Ectodermal cell (in vitro differentiated cells): Measurements from ENCODE around the gene ZP1.

Experiments
- H3K27ac ChIP-seq: 2 replicates; pipeline ENCODE4 v1.7.0; 2013; ENCODE audit warnings: mild to moderate bottlenecking, low read depth, low read length; ENCODE audit not compliant: insufficient read depth, poor library complexity, severe bottlenecking
- H3K27me3 ChIP-seq: 2 replicates; pipeline ENCODE4 v1.7.0; 2013; ENCODE audit warnings: mild to moderate bottlenecking, low read length; ENCODE audit not compliant: insufficient read depth, control insufficient read depth, poor library complexity, severe bottlenecking
- H3K36me3 ChIP-seq: one replicate; pipeline ENCODE4 v1.7.0; 2013; ENCODE audit warnings: low read length; ENCODE audit not compliant: control insufficient read depth, insufficient read depth
- H3K4me1 ChIP-seq: one replicate; pipeline ENCODE4 v1.7.0; 2013; ENCODE audit warnings: low read length; ENCODE audit not compliant: control insufficient read depth, insufficient read depth
- H3K4me3 ChIP-seq: 2 replicates; pipeline ENCODE4 v1.7.0; 2013; ENCODE audit warnings: low read depth, low read length, control low read depth; ENCODE audit not compliant: insufficient read depth
- H3K9me3 ChIP-seq: 2 replicates; pipeline ENCODE4 v1.7.0; 2013; ENCODE audit warnings: mild to moderate bottlenecking, low read length, moderate library complexity; ENCODE audit not compliant: control insufficient read depth
- WGBS, 2 experiments: methylation state at CpG; one replicate each; pipeline ENCODE4 v1.1.7; 2013; ENCODE audit warnings: missing lambda C conversion rate in 2 of 2; 5-methylcytosine and 5-hydroxymethylcytosine counted together

ZP1 gene

DNA sequence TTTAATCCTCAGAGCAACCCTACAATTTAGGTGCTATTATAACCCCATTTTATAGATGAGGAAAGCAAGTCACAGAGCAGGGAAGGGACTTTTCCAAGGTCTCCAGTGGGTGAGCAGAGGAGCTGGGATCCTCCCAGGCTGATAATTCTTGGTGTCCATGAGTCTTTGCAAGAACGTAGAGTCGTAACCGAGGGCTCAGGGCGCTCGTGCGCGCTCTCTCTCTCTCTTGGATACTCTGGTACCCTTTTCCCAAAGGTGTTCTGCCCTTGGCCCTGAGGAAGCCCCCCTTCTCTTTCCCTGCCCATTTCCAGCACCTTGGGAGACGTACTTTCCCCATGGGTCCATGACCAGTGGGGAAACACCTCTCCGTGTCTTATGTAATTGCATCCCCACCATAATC, 5.2 kb upstream of the ZP1 start:
- Histone ChIP-seq H3K9me3 (no peaks in the 10 kb centered on the region), H3K27ac (no peak overlapping the region), H3K36me3 (no peaks in the 10 kb centered on the region), H3K4me3 (no peak overlapping the region), H3K4me1 (no peaks in the 10 kb centered on the region), H3K27me3 (no peaks in the 10 kb centered on the region)
- WGBS, 2 experiments = 93% methylated on average over 9 of the region's 9 CpGs

- Histone ChIP-seq H3K4me1 (no peaks in the 10 kb centered on the region), H3K27me3 (no peaks in the 10 kb centered on the region), H3K27ac (no peak overlapping the region), H3K36me3 (no peaks in the 10 kb centered on the region), H3K9me3 (no peaks in the 10 kb centered on the region), H3K4me3 (no peak overlapping the region)
- WGBS, 2 experiments = 88 to 92% methylated on average over 16 of the region's 16 CpGs
These were observed 3.5 kb upstream of the ZP1 start for GRCh38 chr11:60863550-60864521.

DNA sequence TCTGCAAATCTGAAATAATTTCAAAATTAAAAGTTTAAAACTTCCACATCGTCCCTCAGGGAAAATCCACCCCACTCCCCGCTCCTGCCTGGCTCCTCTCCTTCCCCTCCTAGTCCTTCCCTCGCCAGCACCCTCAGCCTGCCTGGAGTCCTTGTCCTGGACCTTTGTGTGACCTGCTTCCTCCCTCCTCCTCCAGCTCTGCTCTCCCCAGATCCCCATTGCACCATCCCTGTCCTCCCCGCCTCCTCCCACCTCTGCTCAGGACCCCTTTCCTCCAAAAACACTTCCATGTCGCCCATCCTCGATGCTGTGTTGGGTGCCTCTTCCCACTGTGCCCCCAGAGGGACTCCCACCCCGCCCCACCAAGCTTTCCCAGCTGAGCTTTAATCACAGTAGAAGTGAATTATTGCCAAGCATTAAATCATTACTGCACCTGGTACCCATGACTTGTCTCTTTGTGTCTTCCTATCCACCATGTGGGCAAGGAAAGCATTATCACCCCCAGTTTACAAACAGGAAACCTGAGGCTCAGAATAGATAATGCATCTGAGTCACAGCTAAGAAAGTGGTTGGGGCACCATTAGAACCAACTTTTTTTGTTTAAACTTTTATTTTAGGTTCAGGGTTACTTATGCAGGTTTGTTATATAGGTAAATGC, 2.4 kb upstream of the ZP1 start:
- Histone ChIP-seq H3K27me3 (no peaks in the 10 kb centered on the region), H3K36me3 (no peaks in the 10 kb centered on the region), H3K4me3 (no peak overlapping the region), H3K9me3 (no peaks in the 10 kb centered on the region), H3K4me1 (no peaks in the 10 kb centered on the region), H3K27ac (no peak overlapping the region)
- WGBS, 2 experiments = 81 to 85% methylated on average over 7 of the region's 7 CpGs

DNA sequence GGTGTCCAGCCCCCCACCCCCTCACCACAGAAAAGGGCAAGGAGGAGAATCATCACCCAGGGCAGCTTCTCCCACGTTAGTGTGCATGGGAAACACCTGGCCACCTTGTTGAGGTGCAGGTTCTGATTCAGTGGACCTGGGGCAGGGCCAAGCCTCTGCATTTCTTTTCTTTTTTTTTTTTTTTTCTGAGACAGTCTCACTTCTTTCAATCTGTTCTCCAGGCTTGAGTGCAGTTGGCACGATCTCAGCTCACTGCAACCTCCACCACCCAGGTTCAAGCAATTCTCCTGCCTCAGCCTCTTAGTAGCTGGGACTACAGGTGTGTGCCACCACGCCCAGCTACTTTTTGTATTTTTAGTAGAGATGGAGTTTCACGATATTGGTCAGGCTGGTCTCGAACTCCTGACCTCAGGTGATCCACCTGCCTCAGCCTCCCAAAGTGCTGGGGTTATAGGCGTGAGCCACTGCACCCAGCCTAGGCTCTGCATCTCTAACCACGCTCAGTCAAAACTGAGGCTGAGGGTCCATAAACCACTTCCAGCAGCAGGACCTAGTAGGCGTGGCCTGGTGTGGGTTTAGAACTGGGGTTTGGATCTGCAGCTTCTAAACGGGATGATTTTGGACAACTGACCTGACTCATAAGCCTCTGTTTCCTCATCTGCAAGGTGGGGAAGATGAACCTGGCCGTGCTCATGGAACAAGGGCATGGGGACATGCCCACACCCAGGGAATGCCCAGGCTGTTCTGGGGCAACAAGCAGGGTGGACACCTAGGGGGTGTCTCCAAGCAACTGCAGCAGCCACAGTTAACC, 734 bp downstream of the ZP1 start:
- Histone ChIP-seq H3K27ac (no peak overlapping the region), H3K4me1 (no peaks in the 10 kb centered on the region), H3K4me3 (no peak overlapping the region), H3K9me3 (no peaks in the 10 kb centered on the region), H3K36me3 (no peaks in the 10 kb centered on the region), H3K27me3 (no peaks in the 10 kb centered on the region)
- 91 to 92% methylated on average over 10 of the region's 10 CpGs for WGBS, 2 experiments

GRCh38 chr11:60868682-60869450, 1.5 kb downstream of the ZP1 start:
- H3K4me1 ChIP-seq = no peaks in the 10 kb centered on the region
- H3K36me3 ChIP-seq = no peaks in the 10 kb centered on the region
- H3K27me3 ChIP-seq = no peaks in the 10 kb centered on the region
- H3K9me3 ChIP-seq = no peaks in the 10 kb centered on the region
- WGBS, 2 experiments = 91 to 92% methylated on average over 10 of the region's 10 CpGs
- no peak overlapping the region for H3K27ac ChIP-seq
- no peak overlapping the region for H3K4me3 ChIP-seq

DNA sequence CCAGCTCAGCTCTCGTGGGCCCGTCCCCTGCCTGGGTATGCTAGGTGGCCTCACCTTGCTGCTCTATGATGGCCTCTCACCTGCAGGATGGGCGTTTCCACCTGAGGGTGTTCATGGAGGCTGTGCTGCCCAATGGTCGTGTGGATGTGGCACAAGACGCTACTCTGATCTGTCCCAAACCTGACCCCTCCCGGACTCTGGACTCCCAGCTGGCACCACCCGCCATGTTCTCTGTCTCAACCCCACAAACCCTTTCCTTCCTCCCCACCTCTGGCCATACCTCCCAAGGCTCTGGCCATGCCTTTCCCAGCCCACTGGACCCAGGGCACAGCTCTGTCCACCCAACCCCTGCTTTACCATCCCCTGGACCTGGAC, 2.1 kb downstream of the ZP1 start:
- Histone ChIP-seq H3K36me3 (no peaks in the 10 kb centered on the region), H3K4me3 (no peak overlapping the region), H3K4me1 (no peaks in the 10 kb centered on the region), H3K27ac (no peak overlapping the region), H3K9me3 (no peaks in the 10 kb centered on the region), H3K27me3 (no peaks in the 10 kb centered on the region)
- 91 to 93% methylated on average over 7 of the region's 7 CpGs for WGBS, 2 experiments

- Histone ChIP-seq H3K4me3 (no peak overlapping the region), H3K4me1 (no peaks in the 10 kb centered on the region), H3K36me3 (no peaks in the 10 kb centered on the region), H3K27ac (no peak overlapping the region), H3K27me3 (no peaks in the 10 kb centered on the region), H3K9me3 (no peaks in the 10 kb centered on the region)
- WGBS, 2 experiments = 71 to 72% methylated on average over 3 of the region's 3 CpGs
These were observed 2.9 kb downstream of the ZP1 start for GRCh38 chr11:60870276-60870675.

GRCh38 chr11:60870733-60871377, 3.5 kb downstream of the ZP1 start:
- Histone ChIP-seq H3K36me3 (no peaks in the 10 kb centered on the region), H3K4me3 (no peak overlapping the region), H3K27ac (no peak overlapping the region), H3K27me3 (no peaks in the 10 kb centered on the region), H3K9me3 (no peaks in the 10 kb centered on the region), H3K4me1 (no peaks in the 10 kb centered on the region)
- WGBS, 2 experiments = 92 to 94% methylated on average over 13 of the region's 13 CpGs

DNA sequence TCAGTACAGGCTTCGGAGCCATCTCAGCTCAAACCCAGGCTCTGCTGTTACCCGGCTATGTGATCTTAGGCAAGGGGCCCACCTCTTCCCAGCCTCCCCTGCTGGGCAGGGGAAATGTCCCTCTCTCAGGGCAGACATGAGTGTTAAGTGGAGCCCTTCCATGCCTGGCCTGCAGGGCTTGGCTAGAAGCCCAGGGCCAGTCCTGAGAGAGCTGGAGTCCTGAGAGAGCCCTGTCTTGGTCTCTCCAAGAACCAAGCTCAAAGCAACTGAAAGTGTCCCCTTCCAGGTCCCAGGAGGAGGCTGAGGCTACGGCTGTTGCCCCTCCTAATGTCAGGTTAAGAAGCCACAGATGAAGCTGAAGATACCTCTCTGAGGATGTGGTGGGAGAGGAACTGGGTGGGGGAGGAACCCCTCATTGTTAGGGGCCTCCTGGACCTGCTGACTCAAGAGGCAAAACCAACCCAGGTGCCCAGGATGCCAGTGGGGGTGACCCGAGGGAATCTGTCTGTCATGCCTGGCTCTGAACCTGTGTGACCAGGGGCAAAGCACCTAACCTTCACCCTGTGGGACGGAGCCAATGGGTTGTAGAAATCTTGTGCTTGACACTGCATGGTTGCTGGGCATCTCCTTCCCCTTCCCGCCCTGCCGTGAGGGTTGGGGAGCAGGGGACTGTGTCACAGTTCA, 4.2 kb downstream of the ZP1 start:
- Histone ChIP-seq H3K4me3 (no peak overlapping the region), H3K36me3 (no peaks in the 10 kb centered on the region), H3K27me3 (no peaks in the 10 kb centered on the region), H3K4me1 (no peaks in the 10 kb centered on the region), H3K9me3 (no peaks in the 10 kb centered on the region), H3K27ac (no peak overlapping the region)
- 88 to 91% methylated on average over 7 of the region's 7 CpGs for WGBS, 2 experiments
